Natural killer cell (primary cell): ENCODE data around the gene USP28. TPM values are rescaled to one million over a fixed set of nuclear protein-coding genes. Genes with fewer than 3 reads are reported as not detected.

Experiments used
- ATAC-seq, 3 donors: fragments of 150-1000 bp in 2 of 3; fragments of 200-7000 bp in 1 of 3; cut with Tn5 transposase; 1 replicate in 1 of 3; 2 replicates in 2 of 3; pipeline ENCODE4 v1.10.0; 2021; ENCODE audit warnings: mild to moderate bottlenecking in 2 of 3, moderate library complexity in 2 of 3
- DNase-seq, 2 donors: peaks; one replicate each; pipeline versions ENCODE4 v3.0.0 to v3.0.0-alpha.2; 2013 to 2021; ENCODE audit warnings: mixed read lengths in 1 of 2
- H3K27ac ChIP-seq: one replicate; pipeline ENCODE4 v1.5.1; 2013; ENCODE audit warnings: mild to moderate bottlenecking, low read length
- H3K27me3 ChIP-seq: one replicate; pipeline ENCODE4 v1.6.1; 2013; ENCODE audit warnings: low read length; ENCODE audit not compliant: control insufficient read depth, insufficient read depth
- H3K36me3 ChIP-seq: one replicate; pipeline ENCODE4 v1.6.1; 2013; ENCODE audit warnings: low read length; ENCODE audit not compliant: control insufficient read depth, insufficient read depth
- H3K4me1 ChIP-seq: one replicate; pipeline ENCODE4 v1.6.1; 2013; ENCODE audit warnings: low read length; ENCODE audit not compliant: control insufficient read depth, insufficient read depth
- H3K4me3 ChIP-seq: one replicate; pipeline ENCODE4 v1.5.1; 2013; ENCODE audit warnings: low read length
- H3K9me3 ChIP-seq: one replicate; pipeline ENCODE4 v1.6.1; 2013; ENCODE audit warnings: low read length; ENCODE audit not compliant: control insufficient read depth, insufficient read depth
- H3K27ac Mint-ChIP-seq, 2 donors: one replicate each; pipeline ENCODE4 v1.8.0; 2022; ENCODE audit warnings: mild to moderate bottlenecking in 2 of 2, mixed read lengths in 2 of 2, moderate library complexity in 1 of 2
- H3K27me3 Mint-ChIP-seq, 2 donors: one replicate each; pipeline ENCODE4 v1.8.0; 2022; ENCODE audit warnings: low read depth in 2 of 2, mixed read lengths in 2 of 2
- H3K36me3 Mint-ChIP-seq: one replicate; pipeline ENCODE4 v1.8.0; 2022; ENCODE audit warnings: mixed read lengths
- H3K4me1 Mint-ChIP-seq, 2 donors: one replicate each; pipeline ENCODE4 v1.8.0; 2022; ENCODE audit warnings: mixed read lengths in 2 of 2
- H3K4me3 Mint-ChIP-seq: one replicate; pipeline ENCODE4 v1.8.0; 2022; ENCODE audit warnings: mild to moderate bottlenecking, moderate library complexity, mixed read lengths
- H3K9me3 Mint-ChIP-seq, 2 donors: one replicate each; pipeline ENCODE4 v1.8.0; 2022; ENCODE audit warnings: mixed read lengths in 2 of 2
- CTCF ChIP-seq: fragments of 200-600 bp; IDR thresholded peaks from one replicate; pipeline ENCODE4 v1.8.0; 2022; ENCODE audit warnings: antibody characterized with exemption
- WGBS: methylation state at CpG from one replicate; pipeline ENCODE4 v1.1.7; 2013; ENCODE audit warnings: missing lambda C conversion rate; ENCODE audit not compliant: insufficient coverage; 5-methylcytosine and 5-hydroxymethylcytosine counted together
- intact Hi-C: fragments of 100-400 bp; cut with micrococcal nuclease; formaldehyde crosslinking; loops from one replicate; pipeline ENCODE4 v1.14.2; 2022
- total RNA-seq, 4 donors: library from RNA; stranded (reverse); fragments of 120-200 nt in 1 of 4; gene quantifications; one replicate each; pipeline versions ENCODE4 v1.2.3 to v1.2.4, GENCODE V29; 2013 to 2022

USP28 gene
- total RNA-seq, 3 donors from 2014 or later (not counting 1 experiment from before 2014, with no cell fraction given) = 118 to 160 (median 132) TPM

GRCh38 chr11:113833151-113833550 lies 42.2 kb downstream of the USP28 start:
- peak overlapping the region in 1 of 2 donors; percentile 26 for H3K27ac Mint-ChIP-seq
- H3K36me3 Mint-ChIP-seq = peaks cover 7% of the 10 kb centered on the region

GRCh38 chr11:113831314-113831713 lies 44.1 kb downstream of the USP28 start:
- 51% methylated on average over 4 of the region's 4 CpGs for WGBS
- ATAC-seq = no peak
- Histone ChIP-seq H3K27ac (no peak overlapping the region), H3K27me3 (no peaks in the 10 kb centered on the region), H3K36me3 (peaks cover 65% of the 10 kb centered on the region), H3K9me3 (no peaks in the 10 kb centered on the region), H3K4me1 (no peaks in the 10 kb centered on the region), H3K4me3 (no peak overlapping the region)
- H3K27me3 Mint-ChIP-seq = no peaks in the 10 kb centered on the region
- H3K36me3 Mint-ChIP-seq = peaks cover 7% of the 10 kb centered on the region
- no peak overlapping the region for H3K4me3 Mint-ChIP-seq
- no peak for DNase-seq
- H3K27ac Mint-ChIP-seq = peak overlapping the region; percentile 52 to 63
- TF ChIP-seq CTCF = no peak
- H3K4me1 Mint-ChIP-seq = peaks cover 0 to 5% of the 10 kb centered on the region in 2 donors
- H3K9me3 Mint-ChIP-seq = no peaks in the 10 kb centered on the region
- intact Hi-C loops = no loop called here

More at GRCh38 chr11:113833151-113833550, 42.2 kb downstream of the USP28 start:
- Histone ChIP-seq H3K4me3 (no peak overlapping the region), H3K27ac (no peak overlapping the region), H3K9me3 (no peaks in the 10 kb centered on the region), H3K4me1 (no peaks in the 10 kb centered on the region), H3K36me3 (peaks cover 69% of the 10 kb centered on the region), H3K27me3 (no peaks in the 10 kb centered on the region)
- intact Hi-C loops = no loop called here
- WGBS = 94% methylated on average over 8 of the region's 8 CpGs
- DNase-seq (no peak), ATAC-seq (no peak)
- Mint-ChIP-seq H3K4me1 (peaks cover 0 to 5% of the 10 kb centered on the region in 2 donors), H3K27me3 (no peaks in the 10 kb centered on the region), H3K4me3 (no peak overlapping the region), H3K9me3 (no peaks in the 10 kb centered on the region)
- no peak for TF ChIP-seq CTCF

GRCh38 chr11:113829751-113830150 lies 45.6 kb downstream of the USP28 start:
- Mint-ChIP-seq H3K36me3 (peaks cover 18% of the 10 kb centered on the region), H3K27ac (peak overlapping the region; percentile 52 to 63), H3K27me3 (no peaks in the 10 kb centered on the region), H3K4me3 (no peak overlapping the region), H3K4me1 (peaks cover 0 to 10% of the 10 kb centered on the region in 2 donors), H3K9me3 (no peaks in the 10 kb centered on the region)
- H3K4me3 ChIP-seq = no peak overlapping the region
- no peak for TF ChIP-seq CTCF
- intact Hi-C loops = no loop called here
- H3K4me1 ChIP-seq = no peaks in the 10 kb centered on the region
- H3K36me3 ChIP-seq = peaks cover 74% of the 10 kb centered on the region
- H3K27me3 ChIP-seq = no peaks in the 10 kb centered on the region
- DNase-seq (no peak), ATAC-seq (no peak)
- H3K9me3 ChIP-seq = no peaks in the 10 kb centered on the region
- WGBS = 94% methylated on average over 2 of the region's 2 CpGs
- H3K27ac ChIP-seq = no peak overlapping the region

- H3K4me3 ChIP-seq = no peak overlapping the region
- H3K27me3 Mint-ChIP-seq = no peaks in the 10 kb centered on the region
- H3K4me1 Mint-ChIP-seq = peaks cover 0 to 10% of the 10 kb centered on the region in 2 donors
- ATAC-seq (no peak), DNase-seq (no peak)
- H3K9me3 Mint-ChIP-seq = no peaks in the 10 kb centered on the region
- H3K36me3 ChIP-seq = peaks cover 75% of the 10 kb centered on the region
- H3K4me1 ChIP-seq = no peaks in the 10 kb centered on the region
- intact Hi-C loops = no loop called here
- no peak overlapping the region for H3K4me3 Mint-ChIP-seq
- peaks cover 26% of the 10 kb centered on the region for H3K36me3 Mint-ChIP-seq
- no peak for TF ChIP-seq CTCF
- no peak overlapping the region for H3K27ac Mint-ChIP-seq
- no peak overlapping the region for H3K27ac ChIP-seq
- WGBS = 95% methylated on average over 1 of the region's 1 CpG
- H3K27me3 ChIP-seq = no peaks in the 10 kb centered on the region
- no peaks in the 10 kb centered on the region for H3K9me3 ChIP-seq
Measured at GRCh38 chr11:113828191-113828590, 47.2 kb downstream of the USP28 start.
